ENCODE results near the gene COTL1. TPM values are rescaled to one million over a fixed set of nuclear protein-coding genes. Genes with fewer than 3 reads are reported as not detected.
A peak's percentile ranks its signal among the peaks of the same experiment; 100 is the strongest.

The COTL1 gene
- total and polyA plus RNA-seq, 11 donors, result 5.2 to 120 (median 11.0) TPM

GRCh38 chr16:84540194-84540593, 77.7 kb downstream of the COTL1 start:
- H3K27ac ChIP-seq, result no peak overlapping the region
- H3K4me3 ChIP-seq, result no peak overlapping the region
- no peaks in the 10 kb centered on the region for H3K36me3 ChIP-seq
- no peaks in the 10 kb centered on the region for H3K9me3 ChIP-seq
- H3K27me3 ChIP-seq, result peaks cover 0 to 4% (median 0%) of the 10 kb centered on the region in 9 donors
- TF ChIP-seq CTCF (IDR thresholded peaks at IDR 0.05) (no peak), POLR2A (IDR thresholded peaks at IDR 0.05) (no peak)
- DNase-seq (no peak), ATAC-seq (no peak)
- intact Hi-C loops (cut with DNase I), result no loop called here
- H3K4me1 ChIP-seq, result peaks cover 0 to 12% (median 0%) of the 10 kb centered on the region in 12 donors
- 92 to 100% (median 95%) methylated on average over 3 to 4 of the region's 4 CpGs for WGBS, 4 donors

- ATAC-seq (no peak), DNase-seq (no peak)
- H3K27ac ChIP-seq, result peak overlapping the region in 1 of 12 donors; percentile 2
- H3K36me3 ChIP-seq, result no peaks in the 10 kb centered on the region
- H3K27me3 ChIP-seq, result no peaks in the 10 kb centered on the region
- TF ChIP-seq POLR2A (IDR thresholded peaks at IDR 0.05), result no peak
- TF ChIP-seq CTCF (IDR thresholded peaks at IDR 0.05), result no peak
- H3K9me3 ChIP-seq, result no peaks in the 10 kb centered on the region
- intact Hi-C loops (cut with DNase I), result no loop called here
- no peak overlapping the region for H3K4me3 ChIP-seq
- H3K4me1 ChIP-seq, result peaks cover 0 to 8% (median 2%) of the 10 kb centered on the region in 12 donors
- 89 to 96% (median 94%) methylated on average over 6 of the region's 6 CpGs for WGBS, 4 donors
These were observed 79.5 kb downstream of the COTL1 start for GRCh38 chr16:84538222-84538840.

- Histone ChIP-seq H3K4me3 (no peak overlapping the region), H3K36me3 (no peaks in the 10 kb centered on the region), H3K9me3 (peaks cover 0 to 5% (median 0%) of the 10 kb centered on the region in 12 donors), H3K27ac (peak overlapping the region in 1 of 12 donors; percentile 2), H3K4me1 (peaks cover 0 to 15% (median 8%) of the 10 kb centered on the region in 12 donors), H3K27me3 (no peaks in the 10 kb centered on the region)
- TF ChIP-seq CTCF (IDR thresholded peaks at IDR 0.05) (no peak), POLR2A (IDR thresholded peaks at IDR 0.05) (no peak)
- ATAC-seq (no peak), DNase-seq (no peak)
- WGBS, 4 donors, result 55 to 73% (median 67%) methylated on average over 11 of the region's 11 CpGs
- intact Hi-C loops (cut with DNase I), result no loop called here
These were observed 80.3 kb downstream of the COTL1 start for GRCh38 chr16:84537491-84538151.

- no peak overlapping the region for H3K4me3 ChIP-seq
- no peak for ATAC-seq
- no peaks in the 10 kb centered on the region for H3K36me3 ChIP-seq
- TF ChIP-seq CTCF (IDR thresholded peaks at IDR 0.05) (no peak), POLR2A (IDR thresholded peaks at IDR 0.05) (no peak)
- 92 to 94% (median 93%) methylated on average over 9 of the region's 9 CpGs for WGBS, 4 donors
- intact Hi-C loops (cut with DNase I), result no loop called here
- no peak overlapping the region for H3K27ac ChIP-seq
- no peaks in the 10 kb centered on the region for H3K27me3 ChIP-seq
- peaks cover 7 to 27% (median 20%) of the 10 kb centered on the region in 12 donors for H3K4me1 ChIP-seq
- peaks cover 0 to 5% (median 0%) of the 10 kb centered on the region in 12 donors for H3K9me3 ChIP-seq
- no peak for DNase-seq
These were observed 82.0 kb downstream of the COTL1 start for GRCh38 chr16:84535851-84536250.

Measured in heart left ventricle (tissue), 16 donors.